ENCODE results near the gene WWOX. TPM values are rescaled to one million over a fixed set of nuclear protein-coding genes. Genes with fewer than 3 reads are reported as not detected.

The WWOX gene
- total and polyA plus RNA-seq, 2 of the 13 experiments (the other 11 are each of a cell fraction or from before 2014, with no cell fraction given), result 9.1 to 37.4 TPM

DNA sequence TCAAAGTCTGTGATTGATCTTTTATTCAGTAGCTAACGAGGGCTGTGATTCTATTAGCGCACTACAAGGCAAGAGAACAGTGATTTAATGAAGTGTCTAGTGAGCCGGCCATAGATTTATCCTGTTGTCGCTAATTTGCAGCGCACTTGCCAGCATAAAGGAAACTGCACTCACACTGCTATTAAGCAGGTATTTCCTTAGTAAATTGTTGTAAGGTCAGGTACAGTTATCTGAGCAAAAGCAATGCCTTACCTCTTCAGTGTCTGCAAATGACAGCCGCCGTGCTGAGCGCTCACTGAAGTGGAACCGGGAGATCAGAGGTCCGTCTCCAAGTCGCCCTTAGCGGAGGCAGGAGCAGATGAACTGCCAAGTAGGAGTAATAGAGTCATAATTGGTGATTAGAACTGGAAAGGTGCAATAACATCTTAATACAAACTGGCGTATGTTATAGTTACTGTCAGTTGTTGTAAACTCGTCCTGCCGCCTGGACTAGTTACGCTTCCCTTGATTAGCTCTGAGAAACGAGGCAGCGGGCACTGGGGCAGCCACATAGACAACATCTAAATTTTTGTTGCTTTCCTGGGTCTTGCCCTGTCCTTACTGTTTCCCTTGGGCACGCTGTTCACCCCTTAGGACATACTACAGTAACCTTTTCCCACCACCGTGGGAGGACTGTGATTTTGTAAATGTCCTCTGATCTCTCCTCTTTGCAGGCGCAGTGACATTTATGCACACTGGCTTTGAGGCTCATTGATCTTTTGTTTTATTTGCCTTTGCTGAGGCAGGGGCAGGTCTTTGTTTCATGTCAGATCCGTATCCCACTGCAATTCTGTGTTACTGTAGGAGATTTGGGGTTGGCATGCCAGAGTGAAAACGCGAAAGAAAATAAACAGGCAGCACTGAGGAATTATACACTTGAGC lies 363.1 kb downstream of the WWOX start (continued):
- TF ChIP-seq, protein P1, sequence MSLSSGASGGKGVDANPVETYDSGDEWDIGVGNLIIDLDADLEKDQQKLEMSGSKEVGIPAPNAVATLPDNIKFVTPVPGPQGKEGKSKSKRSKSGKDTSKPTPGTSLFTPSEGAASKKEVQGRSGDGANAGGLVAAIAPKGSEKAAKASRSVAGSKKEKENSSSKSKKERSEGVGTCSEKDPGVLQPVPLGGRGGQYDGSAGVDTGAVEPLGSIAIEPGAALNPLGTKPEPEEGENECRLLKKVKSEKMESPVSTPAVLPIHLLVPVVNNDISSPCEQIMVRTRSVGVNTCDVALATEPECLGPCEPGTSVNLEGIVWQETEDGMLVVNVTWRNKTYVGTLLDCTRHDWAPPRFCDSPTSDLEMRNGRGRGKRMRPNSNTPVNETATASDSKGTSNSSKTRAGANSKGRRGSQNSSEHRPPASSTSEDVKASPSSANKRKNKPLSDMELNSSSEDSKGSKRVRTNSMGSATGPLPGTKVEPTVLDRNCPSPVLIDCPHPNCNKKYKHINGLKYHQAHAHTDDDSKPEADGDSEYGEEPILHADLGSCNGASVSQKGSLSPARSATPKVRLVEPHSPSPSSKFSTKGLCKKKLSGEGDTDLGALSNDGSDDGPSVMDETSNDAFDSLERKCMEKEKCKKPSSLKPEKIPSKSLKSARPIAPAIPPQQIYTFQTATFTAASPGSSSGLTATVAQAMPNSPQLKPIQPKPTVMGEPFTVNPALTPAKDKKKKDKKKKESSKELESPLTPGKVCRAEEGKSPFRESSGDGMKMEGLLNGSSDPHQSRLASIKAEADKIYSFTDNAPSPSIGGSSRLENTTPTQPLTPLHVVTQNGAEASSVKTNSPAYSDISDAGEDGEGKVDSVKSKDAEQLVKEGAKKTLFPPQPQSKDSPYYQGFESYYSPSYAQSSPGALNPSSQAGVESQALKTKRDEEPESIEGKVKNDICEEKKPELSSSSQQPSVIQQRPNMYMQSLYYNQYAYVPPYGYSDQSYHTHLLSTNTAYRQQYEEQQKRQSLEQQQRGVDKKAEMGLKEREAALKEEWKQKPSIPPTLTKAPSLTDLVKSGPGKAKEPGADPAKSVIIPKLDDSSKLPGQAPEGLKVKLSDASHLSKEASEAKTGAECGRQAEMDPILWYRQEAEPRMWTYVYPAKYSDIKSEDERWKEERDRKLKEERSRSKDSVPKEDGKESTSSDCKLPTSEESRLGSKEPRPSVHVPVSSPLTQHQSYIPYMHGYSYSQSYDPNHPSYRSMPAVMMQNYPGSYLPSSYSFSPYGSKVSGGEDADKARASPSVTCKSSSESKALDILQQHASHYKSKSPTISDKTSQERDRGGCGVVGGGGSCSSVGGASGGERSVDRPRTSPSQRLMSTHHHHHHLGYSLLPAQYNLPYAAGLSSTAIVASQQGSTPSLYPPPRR (CRISPR knock-in tag; IDR thresholded peaks at IDR 0.05; ENCODE audit: borderline replicate concordance), result peak; percentile 28; the same call in 1 of the 2 replicates
- TF ChIP-seq, protein P2, sequence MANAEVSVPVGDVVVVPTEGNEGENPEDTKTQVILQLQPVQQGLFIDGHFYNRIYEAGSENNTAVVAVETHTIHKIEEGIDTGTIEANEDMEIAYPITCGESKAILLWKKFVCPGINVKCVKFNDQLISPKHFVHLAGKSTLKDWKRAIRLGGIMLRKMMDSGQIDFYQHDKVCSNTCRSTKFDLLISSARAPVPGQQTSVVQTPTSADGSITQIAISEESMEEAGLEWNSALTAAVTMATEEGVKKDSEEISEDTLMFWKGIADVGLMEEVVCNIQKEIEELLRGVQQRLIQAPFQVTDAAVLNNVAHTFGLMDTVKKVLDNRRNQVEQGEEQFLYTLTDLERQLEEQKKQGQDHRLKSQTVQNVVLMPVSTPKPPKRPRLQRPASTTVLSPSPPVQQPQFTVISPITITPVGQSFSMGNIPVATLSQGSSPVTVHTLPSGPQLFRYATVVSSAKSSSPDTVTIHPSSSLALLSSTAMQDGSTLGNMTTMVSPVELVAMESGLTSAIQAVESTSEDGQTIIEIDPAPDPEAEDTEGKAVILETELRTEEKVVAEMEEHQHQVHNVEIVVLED (CRISPR knock-in tag; IDR thresholded peaks at IDR 0.05; ENCODE audit: borderline replicate concordance), result 0 out of 2 replicates have a peak, but pooled peaks have one; percentile 28
- TF ChIP-seq ZNF550 (CRISPR knock-in tag; IDR thresholded peaks at IDR 0.05; ENCODE audit: borderline replicate concordance) (no peak), TARDBP (CRISPR knock-in tag; IDR thresholded peaks at IDR 0.05) (peak; percentile 45; the same call in 1 of the 2 replicates), PITX1 (CRISPR knock-in tag; IDR thresholded peaks at IDR 0.05) (peak; percentile 56; the same call in 1 of the 2 replicates), MED1 (CRISPR knock-in tag; IDR thresholded peaks at IDR 0.05) (peak; percentile 35; the same call in 1 of the 2 replicates), TCF7 (IDR thresholded peaks at IDR 0.05; ENCODE audit: low read depth) (peak; percentile 70), HNRNPH1 (optimal IDR thresholded peaks at IDR 0.05; ENCODE audit: low read depth, low read length) (no peak), ZNF660 (CRISPR knock-in tag; IDR thresholded peaks at IDR 0.05; ENCODE audit: borderline replicate concordance, low read depth) (no peak), ZNF678 (CRISPR knock-in tag; IDR thresholded peaks at IDR 0.05) (no peak), ZNF556 (CRISPR knock-in tag; IDR thresholded peaks at IDR 0.05; ENCODE audit: borderline replicate concordance) (peak; percentile 79; the same call in 1 of the 2 replicates), ERF (CRISPR knock-in tag; IDR thresholded peaks at IDR 0.05) (no peak), GFI1 (CRISPR knock-in tag; IDR thresholded peaks at IDR 0.05; ENCODE audit: borderline replicate concordance) (peak; percentile 51; the same call in 1 of the 2 replicates), ZNF337 (CRISPR knock-in tag; IDR thresholded peaks at IDR 0.05; ENCODE audit: borderline replicate concordance, low read depth) (0 out of 2 replicates have a peak, but pooled peaks have one; percentile 48), EP300 (IDR thresholded peaks at IDR 0.05; ENCODE audit: low read depth in 2 of 2, low read length in 2 of 2) (peak in 1 of 2 experiments; percentile 43; a peak in 1 of 4 replicates), EP300 (CRISPR knock-in tag; IDR thresholded peaks at IDR 0.05; ENCODE audit: borderline replicate concordance) (no peak)
- TF ChIP-seq, protein P3, sequence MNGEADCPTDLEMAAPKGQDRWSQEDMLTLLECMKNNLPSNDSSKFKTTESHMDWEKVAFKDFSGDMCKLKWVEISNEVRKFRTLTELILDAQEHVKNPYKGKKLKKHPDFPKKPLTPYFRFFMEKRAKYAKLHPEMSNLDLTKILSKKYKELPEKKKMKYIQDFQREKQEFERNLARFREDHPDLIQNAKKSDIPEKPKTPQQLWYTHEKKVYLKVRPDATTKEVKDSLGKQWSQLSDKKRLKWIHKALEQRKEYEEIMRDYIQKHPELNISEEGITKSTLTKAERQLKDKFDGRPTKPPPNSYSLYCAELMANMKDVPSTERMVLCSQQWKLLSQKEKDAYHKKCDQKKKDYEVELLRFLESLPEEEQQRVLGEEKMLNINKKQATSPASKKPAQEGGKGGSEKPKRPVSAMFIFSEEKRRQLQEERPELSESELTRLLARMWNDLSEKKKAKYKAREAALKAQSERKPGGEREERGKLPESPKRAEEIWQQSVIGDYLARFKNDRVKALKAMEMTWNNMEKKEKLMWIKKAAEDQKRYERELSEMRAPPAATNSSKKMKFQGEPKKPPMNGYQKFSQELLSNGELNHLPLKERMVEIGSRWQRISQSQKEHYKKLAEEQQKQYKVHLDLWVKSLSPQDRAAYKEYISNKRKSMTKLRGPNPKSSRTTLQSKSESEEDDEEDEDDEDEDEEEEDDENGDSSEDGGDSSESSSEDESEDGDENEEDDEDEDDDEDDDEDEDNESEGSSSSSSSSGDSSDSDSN (CRISPR knock-in tag; IDR thresholded peaks at IDR 0.05), result 0 out of 2 replicates have a peak, but pooled peaks have one; percentile 15
